RWPE1 (cell line): ENCODE measurements around the gene OR2A12.
"Not testable (repeated sequence)": the region's sequence is repeated elsewhere in the genome, so short reads cannot be mapped to it uniquely, and the experiment has no call there.

ENCODE experiments used
- CTCF ChIA-PET: fragments of 350-600 bp; sonication (Branson Sonifier 250); formaldehyde crosslinking; extraction: SDS; loops from one replicate; lab custom pipeline; 2021; lab: Yijun Ruan, JAX
- POLR2A ChIA-PET: fragments of 400-600 bp; formaldehyde crosslinking; extraction: SDS; loops from one replicate; lab custom pipeline; 2020; ENCODE audit warnings: antibody characterized with exemption; ENCODE audit not compliant: low non-redundant PET; lab: Yijun Ruan, JAX
- DNase-seq: peaks from one replicate; pipeline ENCODE4 v3.0.0; 2012; ENCODE audit warnings: low spot score
- H3K27ac ChIP-seq: fragments of 450-650 bp; 2 replicates; pipeline ENCODE4 v1.5.1; 2017
- TF ChIP-seq, protein P1 (sequence below): fragments of 450-650 bp; conservative IDR thresholded peaks from 2 replicates; pipeline ENCODE4 v1.5.1; 2017; ENCODE audit warnings: low read depth, mild to moderate bottlenecking

OR2A12 gene

DNA sequence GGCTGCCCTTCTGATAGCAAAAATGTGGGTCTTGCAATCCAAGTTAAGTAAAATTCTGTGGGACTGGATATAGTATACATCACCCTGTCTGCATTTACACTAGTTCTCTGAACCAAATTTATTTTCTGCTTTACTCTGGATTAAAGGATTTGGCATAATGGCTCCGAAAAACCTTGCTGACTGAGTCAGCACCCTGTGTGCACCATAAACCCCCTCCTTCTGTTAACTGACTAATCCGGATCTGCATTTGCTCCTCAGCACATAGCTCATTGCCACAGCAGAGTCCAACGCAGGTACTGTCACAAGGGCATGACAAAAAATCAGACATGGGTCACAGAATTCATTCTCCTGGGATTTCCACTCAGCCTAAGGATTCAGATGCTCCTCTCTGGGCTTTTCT is 36.0 kb upstream of the OR2A12 start:
- CTCF ChIA-PET, result no interaction called here
- POLR2A ChIA-PET, result no interaction called here
- TF ChIP-seq, protein P1, sequence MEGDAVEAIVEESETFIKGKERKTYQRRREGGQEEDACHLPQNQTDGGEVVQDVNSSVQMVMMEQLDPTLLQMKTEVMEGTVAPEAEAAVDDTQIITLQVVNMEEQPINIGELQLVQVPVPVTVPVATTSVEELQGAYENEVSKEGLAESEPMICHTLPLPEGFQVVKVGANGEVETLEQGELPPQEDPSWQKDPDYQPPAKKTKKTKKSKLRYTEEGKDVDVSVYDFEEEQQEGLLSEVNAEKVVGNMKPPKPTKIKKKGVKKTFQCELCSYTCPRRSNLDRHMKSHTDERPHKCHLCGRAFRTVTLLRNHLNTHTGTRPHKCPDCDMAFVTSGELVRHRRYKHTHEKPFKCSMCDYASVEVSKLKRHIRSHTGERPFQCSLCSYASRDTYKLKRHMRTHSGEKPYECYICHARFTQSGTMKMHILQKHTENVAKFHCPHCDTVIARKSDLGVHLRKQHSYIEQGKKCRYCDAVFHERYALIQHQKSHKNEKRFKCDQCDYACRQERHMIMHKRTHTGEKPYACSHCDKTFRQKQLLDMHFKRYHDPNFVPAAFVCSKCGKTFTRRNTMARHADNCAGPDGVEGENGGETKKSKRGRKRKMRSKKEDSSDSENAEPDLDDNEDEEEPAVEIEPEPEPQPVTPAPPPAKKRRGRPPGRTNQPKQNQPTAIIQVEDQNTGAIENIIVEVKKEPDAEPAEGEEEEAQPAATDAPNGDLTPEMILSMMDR, result no peak
- no peak for DNase-seq
- H3K27ac ChIP-seq, result no peak overlapping the region

DNA sequence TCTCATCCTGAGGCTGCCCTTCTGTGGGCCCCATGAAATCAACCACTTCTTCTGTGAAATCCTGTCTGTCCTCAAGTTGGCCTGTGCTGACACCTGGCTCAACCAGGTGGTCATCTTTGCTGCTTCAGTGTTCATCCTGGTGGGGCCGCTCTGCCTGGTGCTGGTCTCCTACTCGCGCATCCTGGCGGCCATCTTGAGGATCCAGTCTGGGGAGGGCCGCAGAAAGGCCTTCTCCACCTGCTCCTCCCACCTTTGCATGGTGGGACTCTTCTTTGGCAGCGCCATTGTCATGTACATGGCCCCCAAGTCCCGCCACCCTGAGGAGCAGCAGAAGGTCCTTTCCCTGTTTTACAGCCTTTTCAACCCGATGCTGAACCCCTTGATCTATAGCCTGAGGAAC is 35.2 kb upstream of the OR2A12 start:
- H3K27ac ChIP-seq, CTCF ChIA-PET, DNase-seq, POLR2A ChIA-PET: not testable (repeated sequence)

DNA sequence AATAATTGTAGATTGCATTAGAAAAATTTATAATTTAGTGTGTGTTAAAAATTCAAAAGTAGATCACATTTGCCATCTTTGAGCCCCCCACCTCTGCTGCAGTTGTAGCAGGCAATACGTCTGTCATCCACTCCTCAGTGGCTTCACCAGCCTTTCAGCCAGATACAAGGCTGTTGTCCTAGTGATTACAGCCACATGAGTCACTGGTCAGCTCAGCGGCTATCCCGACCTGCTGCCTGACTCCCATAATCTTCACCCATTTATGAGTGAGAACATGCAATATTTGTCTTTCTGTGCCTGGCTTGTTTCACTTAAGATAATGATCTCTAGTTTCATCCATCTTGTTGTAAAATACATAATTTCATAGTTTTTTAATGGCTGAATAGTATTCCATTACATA is 28.1 kb upstream of the OR2A12 start:
- POLR2A ChIA-PET, result no interaction called here
- TF ChIP-seq, protein P1, result no peak
- no peak for DNase-seq

DNA sequence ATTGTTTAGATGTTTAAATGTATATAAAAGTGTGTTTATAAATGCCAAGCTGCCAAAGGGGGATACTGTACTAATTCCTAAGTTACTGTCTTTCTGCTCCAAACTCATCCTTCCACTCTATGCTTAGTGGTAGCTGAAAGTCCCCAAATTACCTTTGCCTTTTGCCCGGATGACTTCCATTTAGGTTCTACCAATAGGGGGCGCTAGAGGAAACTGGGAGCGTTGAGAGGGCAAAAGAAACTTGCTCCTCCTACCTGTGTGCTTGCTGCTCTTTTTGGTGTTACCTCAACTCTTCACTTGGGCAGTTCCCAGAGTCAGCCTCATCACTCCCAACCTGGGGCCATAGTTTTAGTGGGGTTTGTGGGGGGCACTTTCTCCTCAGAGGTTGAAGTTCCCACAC is 22.4 kb upstream of the OR2A12 start:
- no peak for DNase-seq
- no peak overlapping the region for H3K27ac ChIP-seq
- TF ChIP-seq, protein P1, result 0 out of 2 replicates have a peak, but pooled peaks have one; percentile 11
- ChIA-PET CTCF (no interaction called here), POLR2A (no interaction called here)

More for the DNA sequence above, 28.1 kb upstream of the OR2A12 start:
- no peak overlapping the region for H3K27ac ChIP-seq
- CTCF ChIA-PET, result no interaction called here

DNA sequence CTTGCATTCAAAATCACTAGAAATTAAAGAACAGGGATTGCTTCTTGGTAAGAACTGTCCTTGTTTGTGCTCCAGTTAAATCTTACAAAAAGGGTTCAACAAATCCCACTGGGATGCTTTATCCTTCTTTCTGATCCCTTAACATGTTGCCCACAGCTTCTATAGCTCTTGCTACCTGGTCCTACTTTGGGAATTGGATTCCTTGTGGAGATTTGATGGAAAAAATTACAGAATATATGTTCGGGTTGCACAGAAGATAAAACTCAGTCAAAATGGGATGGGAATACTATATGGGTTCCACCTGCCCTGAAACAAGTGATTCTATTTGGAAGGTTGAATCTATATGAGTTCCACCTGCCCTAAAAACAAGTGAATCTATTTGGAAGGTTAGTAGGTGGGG is 16.6 kb upstream of the OR2A12 start, which contains the start of gene OR2A25:
TSS of gene OR2A25 (plus strand) at position 301 of the 400 bp plus-strand sequence. CDS start 4,409 bp downstream, outside the sequence.
- H3K27ac ChIP-seq, result no peak within 1 kb of the TSS
- no peak for DNase-seq
- POLR2A ChIA-PET, result no interaction called here
- CTCF ChIA-PET, result interaction anchor here (0.9 kb wide), 1 partner anchor 1120 kb away, joined by 3 read pairs; no protein-coding TSS in a partner anchor
- TF ChIP-seq, protein P1, result no peak

DNA sequence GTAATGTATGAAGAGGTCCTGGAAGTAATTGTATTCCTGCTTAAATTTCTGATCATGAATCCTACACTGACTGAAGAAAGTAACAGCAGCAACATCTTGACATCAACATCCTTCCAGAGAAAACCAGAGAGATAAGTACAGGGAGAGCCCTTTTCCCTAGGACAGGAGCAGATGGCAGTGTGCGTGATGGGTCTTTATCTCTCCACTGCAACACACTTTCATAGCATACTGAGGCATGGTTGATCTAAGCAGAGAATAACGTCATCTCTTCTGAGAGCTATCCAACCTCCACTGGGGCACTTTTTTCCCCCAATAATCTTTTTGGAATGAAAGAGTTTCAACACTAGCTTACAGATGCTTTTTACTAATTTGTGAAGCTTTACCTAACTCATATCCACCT is 16.1 kb upstream of the OR2A12 start:
- ChIA-PET POLR2A (no interaction called here), CTCF (interaction anchor here (0.9 kb wide), 1 partner anchor 1120 kb away, joined by 3 read pairs; no protein-coding TSS in a partner anchor)
- no peak overlapping the region for H3K27ac ChIP-seq
- TF ChIP-seq, protein P1, result no peak
- DNase-seq, result no peak

DNA sequence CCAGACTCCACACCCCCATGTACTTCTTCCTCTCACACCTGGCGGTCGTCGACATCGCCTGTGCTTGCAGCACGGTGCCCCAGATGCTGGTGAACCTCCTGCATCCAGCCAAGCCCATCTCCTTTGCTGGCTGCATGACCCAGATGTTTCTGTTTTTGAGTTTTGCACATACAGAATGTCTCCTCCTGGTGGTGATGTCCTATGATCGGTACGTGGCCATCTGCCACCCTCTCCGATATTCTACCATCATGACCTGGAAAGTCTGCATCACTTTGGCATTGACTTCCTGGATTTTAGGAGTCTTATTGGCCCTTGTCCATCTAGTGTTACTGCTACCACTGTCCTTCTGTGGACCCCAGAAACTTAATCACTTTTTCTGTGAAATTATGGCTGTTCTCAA is 11.7 kb upstream of the OR2A12 start:
- H3K27ac ChIP-seq, result no peak overlapping the region
- POLR2A ChIA-PET, result no interaction called here
- CTCF ChIA-PET, result no interaction called here
- TF ChIP-seq, protein P1, result no peak
- DNase-seq, result no peak
